Peyer's patch (tissue), 4 donors: ENCODE data around the gene RMND5A. TPM values are rescaled to one million over a fixed set of nuclear protein-coding genes. Genes with fewer than 3 reads are reported as not detected.

Source experiments
- DNase-seq, 3 donors: peaks; one replicate each; pipeline ENCODE4 v3.0.0-alpha.2; 2017 to 2019
- H3K27ac ChIP-seq, 4 donors: fragments of 200-600 bp; sonication (generic); one replicate each; pipeline ENCODE4 v1.5.1; 2016 to 2019
- H3K27me3 ChIP-seq, 2 donors: fragments of 200-600 bp; sonication (generic); one replicate each; pipeline ENCODE4 v1.5.1; 2019
- H3K36me3 ChIP-seq, 3 donors: fragments of 200-600 bp; sonication (generic); one replicate each; pipeline ENCODE4 v1.5.1; 2016 to 2019
- H3K4me1 ChIP-seq, 4 donors: fragments of 200-600 bp; sonication (generic); one replicate each; pipeline ENCODE4 v1.5.1; 2016 to 2019
- H3K4me3 ChIP-seq, 4 donors: fragments of 200-600 bp; sonication (generic); 1 replicate in 3 of 4; 2 replicates in 1 of 4; pipeline ENCODE4 v1.5.1; 2016 to 2019; ENCODE audit warnings: mild to moderate bottlenecking in 1 of 4
- H3K9me3 ChIP-seq, 4 donors: fragments of 200-600 bp; sonication (generic); one replicate each; pipeline ENCODE4 v1.5.1; 2016 to 2019; ENCODE audit warnings: mild to moderate bottlenecking in 1 of 4
- POLR2A ChIP-seq, 2 donors: fragments of 450-650 bp; IDR thresholded peaks; one replicate each; pipeline ENCODE4 v1.5.1; 2017; ENCODE audit warnings: antibody characterized with exemption in 2 of 2, mild to moderate bottlenecking in 2 of 2, moderate library complexity in 2 of 2
- total RNA-seq, 4 donors: library from RNA; depleted of rRNA; stranded (reverse); fragments of >200 nt; gene quantifications; one replicate each; pipeline ENCODE4 v1.1.0, GENCODE V29; 2016
- TF ChIP-seq, protein P1 (sequence below), 6 experiments: fragments of 450-650 bp in 4 of 6; fragments of 200-600 bp in 2 of 6; sonication (generic) in 1 of 6; IDR thresholded peaks; one replicate each; pipeline ENCODE4 v1.5.1; 2017 to 2019; ENCODE audit warnings: antibody characterized with exemption in 6 of 6, mild to moderate bottlenecking in 3 of 6, moderate library complexity in 1 of 6

Gene RMND5A
- total RNA-seq, 4 donors from 2014 or later: 26.4 to 98.6 (median 49.6) TPM

DNA sequence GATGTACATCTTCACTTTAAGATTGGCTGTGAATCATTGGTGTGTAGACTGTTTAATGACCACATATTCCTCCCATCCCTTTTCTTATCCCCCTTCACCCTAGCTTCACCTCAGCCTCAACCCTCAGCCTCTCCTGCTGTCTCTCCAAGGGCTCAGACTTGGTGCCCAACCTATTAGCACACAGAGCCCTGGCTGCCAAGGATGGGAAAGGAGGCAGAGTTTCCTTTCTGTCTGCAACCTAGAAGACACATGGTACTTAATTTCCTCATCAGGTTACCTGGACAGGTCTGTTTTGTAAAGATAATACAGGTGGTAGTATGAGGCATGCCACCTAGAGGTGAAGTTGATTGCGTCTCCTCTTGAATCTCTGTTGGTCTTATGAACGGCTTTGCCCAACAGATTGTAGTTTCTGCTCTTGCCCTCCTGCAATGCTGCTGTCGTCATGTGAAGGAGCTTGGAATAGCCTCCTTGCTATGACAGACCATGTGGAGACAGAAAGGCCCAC lies 44.5 kb upstream of the RMND5A start:
- DNase-seq: peak in 1 of 3 donors; percentile 68
- H3K27ac ChIP-seq: no peak overlapping the region
- no peak for TF ChIP-seq POLR2A (IDR thresholded peaks at IDR 0.05)
- TF ChIP-seq, protein P1, sequence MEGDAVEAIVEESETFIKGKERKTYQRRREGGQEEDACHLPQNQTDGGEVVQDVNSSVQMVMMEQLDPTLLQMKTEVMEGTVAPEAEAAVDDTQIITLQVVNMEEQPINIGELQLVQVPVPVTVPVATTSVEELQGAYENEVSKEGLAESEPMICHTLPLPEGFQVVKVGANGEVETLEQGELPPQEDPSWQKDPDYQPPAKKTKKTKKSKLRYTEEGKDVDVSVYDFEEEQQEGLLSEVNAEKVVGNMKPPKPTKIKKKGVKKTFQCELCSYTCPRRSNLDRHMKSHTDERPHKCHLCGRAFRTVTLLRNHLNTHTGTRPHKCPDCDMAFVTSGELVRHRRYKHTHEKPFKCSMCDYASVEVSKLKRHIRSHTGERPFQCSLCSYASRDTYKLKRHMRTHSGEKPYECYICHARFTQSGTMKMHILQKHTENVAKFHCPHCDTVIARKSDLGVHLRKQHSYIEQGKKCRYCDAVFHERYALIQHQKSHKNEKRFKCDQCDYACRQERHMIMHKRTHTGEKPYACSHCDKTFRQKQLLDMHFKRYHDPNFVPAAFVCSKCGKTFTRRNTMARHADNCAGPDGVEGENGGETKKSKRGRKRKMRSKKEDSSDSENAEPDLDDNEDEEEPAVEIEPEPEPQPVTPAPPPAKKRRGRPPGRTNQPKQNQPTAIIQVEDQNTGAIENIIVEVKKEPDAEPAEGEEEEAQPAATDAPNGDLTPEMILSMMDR (IDR thresholded peaks at IDR 0.05): peak in 4 of 6 experiments; percentile 34 to 79 (median 70)
- H3K4me1 ChIP-seq: peaks cover 0 to 9% (median 2%) of the 10 kb centered on the region in 4 donors
- H3K27me3 ChIP-seq: no peaks in the 10 kb centered on the region
- H3K9me3 ChIP-seq: no peaks in the 10 kb centered on the region
- no peak overlapping the region for H3K4me3 ChIP-seq
- H3K36me3 ChIP-seq: no peaks in the 10 kb centered on the region

DNA sequence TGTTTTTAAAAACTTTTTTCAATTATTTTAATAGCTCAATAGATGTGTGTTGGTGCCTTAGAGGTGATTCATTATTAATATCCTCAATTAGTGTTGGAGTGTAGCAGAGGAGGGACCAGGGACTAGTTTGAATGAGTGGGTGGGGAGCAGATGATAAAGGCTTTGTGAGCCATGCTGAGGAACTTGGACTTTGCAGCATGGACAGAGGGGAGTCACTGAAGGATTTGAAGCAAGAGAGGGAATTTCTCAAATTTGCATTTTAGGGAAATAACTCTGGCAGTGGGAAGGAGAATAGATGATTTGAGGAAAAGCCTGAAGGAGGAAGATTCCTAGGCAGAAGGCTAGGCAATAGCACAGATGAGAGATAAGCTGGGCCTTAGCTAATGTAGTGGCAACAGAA lies 42.3 kb upstream of the RMND5A start:
- Histone ChIP-seq H3K9me3 (no peaks in the 10 kb centered on the region), H3K4me1 (no peaks in the 10 kb centered on the region)
- no peak for TF ChIP-seq POLR2A (IDR thresholded peaks at IDR 0.05)
- TF ChIP-seq, protein P1 (IDR thresholded peaks at IDR 0.05): no peak

DNA sequence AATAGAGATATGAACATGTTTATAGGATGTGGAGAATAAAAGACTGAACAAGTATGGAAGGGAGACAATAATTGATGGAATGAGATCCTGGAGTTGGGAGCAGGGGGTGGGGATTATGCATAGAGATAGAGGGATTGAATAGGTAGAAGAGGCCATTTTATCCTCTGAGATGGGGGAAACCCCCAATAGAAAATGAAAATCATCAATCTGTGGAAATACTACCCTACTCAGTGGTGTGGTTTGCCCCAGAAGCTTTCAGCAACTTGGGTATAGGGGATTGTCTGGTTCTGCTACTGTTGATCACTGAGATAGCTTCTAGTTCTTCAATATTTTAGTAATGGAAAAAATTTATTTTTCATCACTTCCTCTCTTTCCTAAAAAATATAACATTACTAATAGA lies 41.1 kb upstream of the RMND5A start:
- no peak overlapping the region for H3K4me3 ChIP-seq
- H3K27ac ChIP-seq: no peak overlapping the region
- H3K27me3 ChIP-seq: no peaks in the 10 kb centered on the region
- H3K4me1 ChIP-seq: no peaks in the 10 kb centered on the region
- no peaks in the 10 kb centered on the region for H3K36me3 ChIP-seq
- no peaks in the 10 kb centered on the region for H3K9me3 ChIP-seq
- TF ChIP-seq, protein P1 (IDR thresholded peaks at IDR 0.05): no peak
- no peak for TF ChIP-seq POLR2A (IDR thresholded peaks at IDR 0.05)
- no peak for DNase-seq

More for the DNA sequence above, 42.3 kb upstream of the RMND5A start:
- no peaks in the 10 kb centered on the region for H3K36me3 ChIP-seq
- H3K27ac ChIP-seq: no peak overlapping the region
- H3K4me3 ChIP-seq: no peak overlapping the region
- no peaks in the 10 kb centered on the region for H3K27me3 ChIP-seq
- no peak for DNase-seq

DNA sequence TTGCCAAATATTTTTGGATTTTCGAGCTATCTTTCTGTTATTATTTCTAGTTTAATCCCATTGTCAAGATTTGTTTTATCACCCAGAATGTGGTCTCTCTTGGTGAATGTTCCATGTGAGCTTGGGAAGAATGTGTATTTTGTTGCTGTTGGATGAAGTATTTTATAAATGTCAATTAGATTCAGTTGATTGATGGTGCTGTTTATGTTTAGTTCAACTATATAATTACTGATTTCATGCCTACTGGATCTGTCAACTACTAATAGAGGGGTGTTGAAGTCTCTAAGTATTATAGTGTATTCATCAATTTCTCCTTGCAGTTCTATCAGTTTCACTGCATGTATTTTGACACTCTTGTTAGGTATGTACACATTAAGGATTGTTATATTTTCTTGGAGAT lies 34.7 kb upstream of the RMND5A start:
- DNase-seq: no peak
- TF ChIP-seq POLR2A (IDR thresholded peaks at IDR 0.05): no peak
- TF ChIP-seq, protein P1 (IDR thresholded peaks at IDR 0.05): no peak
- Histone ChIP-seq H3K9me3 (no peaks in the 10 kb centered on the region), H3K36me3 (no peaks in the 10 kb centered on the region), H3K27me3 (no peaks in the 10 kb centered on the region), H3K27ac (no peak overlapping the region), H3K4me1 (no peaks in the 10 kb centered on the region), H3K4me3 (no peak overlapping the region)

DNA sequence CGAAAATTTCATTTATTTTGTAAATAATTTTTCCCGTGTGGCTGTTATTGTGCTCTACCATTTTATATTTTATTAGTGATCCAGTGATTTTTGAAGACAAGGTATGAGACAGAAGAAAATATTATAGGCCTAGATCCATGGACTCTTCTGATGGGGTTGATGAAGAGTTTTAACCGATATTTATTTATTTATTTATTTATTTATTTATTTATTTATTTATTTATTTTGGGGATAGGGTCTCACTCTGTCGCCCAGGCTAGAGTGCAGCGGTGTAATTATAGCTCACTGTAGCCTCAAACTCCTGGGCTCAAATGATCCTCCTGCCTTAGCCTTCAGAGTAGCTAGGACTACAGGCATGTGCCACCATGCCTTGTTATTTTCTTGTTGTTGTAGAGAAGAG lies 33.6 kb upstream of the RMND5A start:
- TF ChIP-seq, protein P1 (IDR thresholded peaks at IDR 0.05): no peak
- no peak for TF ChIP-seq POLR2A (IDR thresholded peaks at IDR 0.05)
- Histone ChIP-seq H3K9me3 (no peaks in the 10 kb centered on the region), H3K27me3 (no peaks in the 10 kb centered on the region), H3K27ac (no peak overlapping the region), H3K4me3 (no peak overlapping the region), H3K4me1 (no peaks in the 10 kb centered on the region), H3K36me3 (no peaks in the 10 kb centered on the region)
- DNase-seq: no peak

DNA sequence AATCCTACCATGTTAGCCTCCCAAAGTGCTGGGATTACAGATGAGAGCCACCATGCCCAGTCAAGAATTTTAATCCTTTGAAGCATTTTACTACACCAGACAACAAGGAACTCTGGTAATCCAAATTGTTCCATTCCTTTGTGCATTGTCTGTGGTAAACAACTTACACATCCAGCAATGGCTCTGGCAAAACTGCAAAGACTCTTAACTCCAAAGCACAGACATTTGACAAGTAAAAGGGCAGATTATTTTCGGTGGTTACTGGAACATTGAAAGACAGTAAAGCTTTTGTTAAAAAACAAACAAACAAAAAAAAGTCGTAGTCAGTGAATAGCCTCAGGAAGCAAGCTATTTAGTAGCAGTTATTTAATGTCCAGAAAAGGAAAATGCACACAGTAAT lies 33.2 kb upstream of the RMND5A start:
- H3K27me3 ChIP-seq: no peaks in the 10 kb centered on the region
- no peaks in the 10 kb centered on the region for H3K9me3 ChIP-seq
- H3K4me1 ChIP-seq: no peaks in the 10 kb centered on the region
- H3K27ac ChIP-seq: no peak overlapping the region
- DNase-seq: no peak
- no peak for TF ChIP-seq POLR2A (IDR thresholded peaks at IDR 0.05)
- TF ChIP-seq, protein P1 (IDR thresholded peaks at IDR 0.05): no peak
- no peak overlapping the region for H3K4me3 ChIP-seq
- no peaks in the 10 kb centered on the region for H3K36me3 ChIP-seq
